GM12891 (cell line): Measurements from ENCODE around the gene PDGFD.

ENCODE experiments used
- POLR2A ChIP-seq: IDR thresholded peaks from 2 replicates; pipeline ENCODE4 v1.6.1; 2011; ENCODE audit warnings: low read depth, low read length, control low read depth
- POLR2AphosphoS5 ChIP-seq: IDR thresholded peaks from 2 replicates; pipeline ENCODE4 v1.6.1; 2011; ENCODE audit warnings: low read depth, low read length, control low read depth
- TAF1 ChIP-seq: IDR thresholded peaks from 2 replicates; pipeline ENCODE4 v1.6.1; 2011; ENCODE audit warnings: low read depth, low read length, control low read depth

DNA sequence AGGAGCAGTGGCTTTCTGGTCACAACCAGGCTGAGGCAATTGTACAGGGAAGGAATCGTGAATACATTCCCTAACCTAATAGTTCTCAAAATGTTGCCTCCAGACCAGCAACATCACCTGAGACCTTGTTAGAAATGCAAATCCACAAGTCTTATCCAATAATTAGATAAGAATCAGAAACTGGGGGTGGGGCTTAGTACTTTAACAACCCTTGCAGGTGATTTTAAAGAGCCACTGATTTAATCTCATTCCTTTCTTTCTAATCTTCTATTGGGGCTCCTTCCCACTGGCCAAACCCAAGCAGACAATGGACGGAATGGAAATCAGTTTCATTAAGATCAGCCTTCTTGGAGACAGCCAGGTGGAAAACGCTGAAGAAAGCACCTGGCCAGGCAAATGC is 269.9 kb downstream of the PDGFD start:
- TF ChIP-seq POLR2A: no peak
- TF ChIP-seq TAF1: no peak
- no peak for TF ChIP-seq POLR2AphosphoS5
